T-helper 22 cell (primary cell): ENCODE results near the gene NUTM1.
A peak's percentile ranks its signal among the peaks of the same experiment; 100 is the strongest.

Experiments used
- DNase-seq: peaks from one replicate; pipeline ENCODE4 v3.0.0-alpha.2; 2020; ENCODE audit warnings: low read depth

The NUTM1 gene, protein sequence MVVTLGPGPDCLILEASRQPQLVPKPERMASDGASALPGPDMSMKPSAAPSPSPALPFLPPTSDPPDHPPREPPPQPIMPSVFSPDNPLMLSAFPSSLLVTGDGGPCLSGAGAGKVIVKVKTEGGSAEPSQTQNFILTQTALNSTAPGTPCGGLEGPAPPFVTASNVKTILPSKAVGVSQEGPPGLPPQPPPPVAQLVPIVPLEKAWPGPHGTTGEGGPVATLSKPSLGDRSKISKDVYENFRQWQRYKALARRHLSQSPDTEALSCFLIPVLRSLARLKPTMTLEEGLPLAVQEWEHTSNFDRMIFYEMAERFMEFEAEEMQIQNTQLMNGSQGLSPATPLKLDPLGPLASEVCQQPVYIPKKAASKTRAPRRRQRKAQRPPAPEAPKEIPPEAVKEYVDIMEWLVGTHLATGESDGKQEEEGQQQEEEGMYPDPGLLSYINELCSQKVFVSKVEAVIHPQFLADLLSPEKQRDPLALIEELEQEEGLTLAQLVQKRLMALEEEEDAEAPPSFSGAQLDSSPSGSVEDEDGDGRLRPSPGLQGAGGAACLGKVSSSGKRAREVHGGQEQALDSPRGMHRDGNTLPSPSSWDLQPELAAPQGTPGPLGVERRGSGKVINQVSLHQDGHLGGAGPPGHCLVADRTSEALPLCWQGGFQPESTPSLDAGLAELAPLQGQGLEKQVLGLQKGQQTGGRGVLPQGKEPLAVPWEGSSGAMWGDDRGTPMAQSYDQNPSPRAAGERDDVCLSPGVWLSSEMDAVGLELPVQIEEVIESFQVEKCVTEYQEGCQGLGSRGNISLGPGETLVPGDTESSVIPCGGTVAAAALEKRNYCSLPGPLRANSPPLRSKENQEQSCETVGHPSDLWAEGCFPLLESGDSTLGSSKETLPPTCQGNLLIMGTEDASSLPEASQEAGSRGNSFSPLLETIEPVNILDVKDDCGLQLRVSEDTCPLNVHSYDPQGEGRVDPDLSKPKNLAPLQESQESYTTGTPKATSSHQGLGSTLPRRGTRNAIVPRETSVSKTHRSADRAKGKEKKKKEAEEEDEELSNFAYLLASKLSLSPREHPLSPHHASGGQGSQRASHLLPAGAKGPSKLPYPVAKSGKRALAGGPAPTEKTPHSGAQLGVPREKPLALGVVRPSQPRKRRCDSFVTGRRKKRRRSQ

DNA sequence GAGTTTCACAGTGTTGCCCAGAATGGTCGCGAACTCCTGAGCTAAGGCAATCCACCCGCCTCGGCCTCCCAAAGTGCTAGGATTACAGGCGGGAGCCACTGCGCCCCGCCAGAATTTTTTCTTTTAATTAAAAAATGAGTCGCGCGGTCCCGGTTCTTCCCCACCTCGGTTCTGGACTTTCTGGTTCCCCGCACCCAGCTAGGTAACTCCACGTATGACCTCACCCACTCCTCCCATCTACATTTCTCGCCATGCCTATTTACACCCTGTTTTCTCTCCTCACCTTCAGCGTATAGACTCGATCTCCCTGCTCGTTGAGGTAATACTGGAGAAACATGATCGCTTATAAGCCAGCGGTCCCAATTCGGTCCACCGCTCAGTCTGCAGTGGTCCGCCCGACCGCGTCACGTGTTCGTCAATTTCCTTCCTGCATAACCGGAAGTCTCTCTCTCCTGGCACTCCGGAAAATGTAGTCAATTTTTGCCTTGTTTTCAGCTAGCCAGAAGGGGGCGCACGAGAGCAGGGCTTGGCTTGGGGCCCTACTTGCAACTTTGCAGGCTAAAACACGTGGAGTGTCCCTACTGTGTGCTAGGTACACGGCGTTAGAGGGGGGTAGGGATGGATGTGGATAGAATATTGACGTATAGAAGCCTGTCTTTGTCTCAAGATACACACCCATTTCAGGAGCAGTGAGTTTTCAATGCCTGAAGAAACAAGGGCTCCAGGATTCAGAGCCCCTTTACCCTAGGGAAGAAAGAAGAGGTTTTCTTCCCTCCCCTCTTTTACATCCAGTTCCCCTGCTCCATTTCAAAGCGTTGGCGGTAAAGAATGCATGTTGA lies at the start of gene NUTM1, which contains the start of gene NOP10:
NUTM1 (plus strand) TSS at position 579 of the 839 bp plus-strand sequence. CDS start 382 bp downstream, outside the sequence.
NOP10 (minus strand) TSS at position 400 of the 839 bp plus-strand sequence; CDS start at position 337, 63 bp downstream.
- peak; percentile 81 for DNase-seq

DNA sequence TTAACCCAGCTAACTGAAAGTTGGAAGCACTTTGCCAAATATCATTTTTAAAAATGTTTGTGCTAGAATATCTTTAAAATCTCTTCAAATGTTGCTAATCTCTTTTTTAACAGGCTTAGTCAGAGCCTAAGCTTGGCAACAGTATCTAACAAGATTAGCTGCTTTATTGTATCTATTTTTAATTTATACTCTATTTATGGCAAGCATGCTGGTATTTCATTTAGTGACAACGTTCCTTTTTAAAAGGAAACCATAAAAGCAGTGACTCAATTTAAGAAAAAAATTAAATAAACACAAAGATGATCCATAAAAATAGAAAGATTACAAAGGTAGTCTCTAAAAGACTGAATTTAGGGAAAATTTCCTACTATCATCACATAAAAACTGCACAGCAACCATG lies 46.1 kb upstream of the NUTM1 start:
- DNase-seq: no peak

DNA sequence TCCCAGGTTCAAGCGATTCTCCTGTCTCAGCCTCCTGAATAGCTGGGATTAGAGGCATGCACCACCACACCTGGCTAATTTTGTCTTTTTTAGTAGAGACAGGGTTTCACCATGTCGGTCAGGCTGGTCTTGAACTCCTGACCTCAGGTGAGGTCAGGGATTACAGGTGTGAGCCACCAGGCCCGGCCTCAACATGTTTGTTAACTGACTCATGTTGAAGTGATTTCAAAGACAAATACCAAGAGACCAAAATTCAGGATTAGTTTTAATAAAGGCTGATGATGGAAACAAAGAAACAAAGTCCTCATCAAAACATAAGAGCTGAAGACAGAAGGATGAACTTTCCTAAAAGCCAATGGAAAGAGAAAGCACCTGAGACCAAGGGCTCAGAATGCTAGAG lies 42.1 kb upstream of the NUTM1 start:
- DNase-seq: no peak

DNA sequence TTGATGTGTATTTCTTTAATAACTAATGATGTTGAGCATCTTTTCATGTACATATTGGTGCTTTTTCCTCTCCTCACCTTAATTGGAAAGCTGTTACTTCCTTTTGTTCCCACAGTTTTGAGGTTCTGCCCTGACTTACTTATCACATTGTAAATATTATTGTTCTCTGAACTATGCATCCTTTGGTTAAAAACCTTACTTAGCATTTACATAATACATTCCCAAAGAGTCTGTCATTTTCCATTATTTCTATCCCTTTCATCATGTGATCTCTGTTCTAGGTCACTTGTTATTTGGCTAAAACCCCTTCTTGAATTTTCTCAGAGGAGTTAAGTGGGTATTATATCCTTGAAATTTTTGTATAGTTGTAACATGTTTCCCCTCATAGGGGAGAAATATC lies 38.5 kb upstream of the NUTM1 start:
- no peak for DNase-seq

DNA sequence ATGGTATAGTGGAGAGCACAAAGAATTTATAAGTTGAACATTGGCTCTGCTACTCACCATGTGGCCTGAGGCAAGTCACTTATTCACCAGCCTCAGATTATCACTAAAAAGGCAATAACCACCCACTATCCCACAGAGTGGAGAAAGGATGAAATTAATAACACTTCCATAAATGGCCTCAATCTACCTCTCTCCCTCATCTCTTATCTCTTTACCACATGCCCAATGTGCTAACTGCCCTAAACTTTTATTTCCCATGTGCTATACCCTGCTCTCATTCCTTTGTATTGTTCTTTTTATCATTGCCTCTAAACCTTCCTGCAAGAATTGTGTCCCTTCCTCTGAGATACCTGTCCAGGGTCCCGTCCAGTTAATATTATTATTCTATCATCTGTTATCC lies 31.6 kb upstream of the NUTM1 start:
- no peak for DNase-seq

DNA sequence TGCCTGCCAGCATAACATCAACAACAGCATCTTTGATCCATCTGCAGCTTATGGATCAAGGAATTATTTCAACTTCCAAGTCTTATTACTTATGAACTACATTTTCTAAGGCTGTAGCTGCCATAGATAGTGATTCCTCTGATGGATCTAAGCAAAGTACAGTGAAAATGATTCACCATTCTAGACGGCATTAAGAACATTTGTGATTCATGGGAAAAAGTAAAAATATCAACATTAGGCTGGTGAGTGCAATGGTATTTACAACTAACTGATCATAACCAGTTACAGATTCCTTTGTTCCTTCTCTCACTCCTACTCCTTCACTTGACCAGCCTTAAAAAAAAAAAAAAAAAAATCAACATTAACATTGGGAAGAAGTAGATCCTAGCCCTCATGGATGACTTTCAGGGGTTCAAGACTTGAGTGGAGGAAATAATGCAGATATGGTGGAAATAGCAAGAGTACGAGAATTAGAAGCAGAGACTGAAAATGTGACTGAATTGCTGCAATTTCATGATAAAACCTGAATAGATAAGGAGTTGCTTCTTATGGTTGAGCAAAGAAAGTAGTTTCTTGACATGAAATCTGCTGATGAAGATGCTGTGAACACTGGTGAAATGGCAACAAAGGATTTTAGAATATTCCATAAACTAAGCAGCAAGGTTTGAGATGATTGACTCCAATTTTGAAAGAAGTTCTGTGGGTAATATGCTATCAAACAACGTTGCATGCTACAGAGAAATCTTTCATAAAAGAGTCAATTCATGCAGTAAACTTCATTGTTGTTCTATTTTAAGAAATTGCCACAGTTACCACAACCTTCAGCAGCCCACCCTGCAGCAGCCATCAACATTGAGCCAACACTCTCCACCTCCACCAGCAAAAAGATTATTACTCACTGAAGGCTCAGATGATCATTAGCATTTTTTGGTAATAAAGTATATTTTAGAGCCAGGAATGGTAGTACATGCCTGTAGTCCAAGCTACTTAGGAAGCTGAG lies 28.3 kb upstream of the NUTM1 start:
- DNase-seq: no peak

DNA sequence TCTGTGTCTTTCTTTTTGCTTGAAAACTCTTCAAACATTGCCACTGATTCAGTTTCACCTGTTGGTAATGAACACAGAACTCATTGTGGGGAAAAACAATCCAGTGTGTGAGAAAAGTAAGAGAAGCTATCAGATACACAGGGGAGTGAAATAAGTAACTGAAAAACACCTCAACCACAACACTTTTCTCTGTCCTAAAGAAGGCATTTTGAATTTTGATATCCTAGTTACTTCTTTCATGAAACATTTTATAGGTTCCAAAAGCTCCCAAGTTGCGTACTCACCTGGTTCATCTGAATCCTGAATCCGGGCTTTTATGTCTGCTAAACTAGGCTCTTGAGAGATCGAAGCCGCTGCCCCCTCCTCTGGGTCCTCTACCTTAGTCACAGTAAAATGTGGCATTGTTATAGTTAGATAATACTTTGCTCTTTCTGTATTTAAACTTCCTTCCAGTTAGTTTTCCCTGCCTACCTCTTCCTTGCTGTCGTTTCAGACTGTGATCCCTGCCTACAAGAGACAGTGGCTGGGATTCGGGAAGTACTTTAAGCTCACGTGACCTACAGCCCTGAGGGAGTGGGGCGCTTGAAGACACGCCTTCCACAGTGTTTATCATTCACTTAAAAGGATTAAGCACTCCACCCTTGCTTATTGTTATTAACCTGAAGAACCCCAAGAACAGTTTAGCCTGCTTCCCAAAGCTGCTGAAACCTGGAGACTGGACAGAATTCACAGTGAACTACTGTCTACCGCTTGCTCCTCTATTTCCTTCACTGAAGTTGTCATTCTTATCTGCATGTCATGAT lies 24.6 kb upstream of the NUTM1 start:
- no peak for DNase-seq

DNA sequence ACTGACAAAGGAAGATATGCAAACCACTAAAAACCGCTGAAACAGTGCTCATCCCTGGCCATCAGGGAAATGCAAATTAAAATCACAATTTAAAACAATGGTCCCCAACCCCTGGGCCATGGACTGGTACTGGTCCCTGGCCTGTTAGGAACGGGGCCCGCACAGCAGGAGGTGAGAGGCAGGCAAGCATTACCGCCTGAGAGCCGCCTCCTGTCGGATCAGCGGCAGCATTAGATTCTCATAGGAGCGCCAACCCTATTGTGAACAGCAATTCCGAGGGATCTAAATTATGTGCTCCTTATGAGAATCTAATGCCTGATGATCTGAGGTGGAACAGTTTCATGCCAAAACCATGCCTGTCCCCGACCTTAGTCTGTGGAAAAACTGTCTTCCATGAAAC lies 19.9 kb upstream of the NUTM1 start:
- no peak for DNase-seq

DNA sequence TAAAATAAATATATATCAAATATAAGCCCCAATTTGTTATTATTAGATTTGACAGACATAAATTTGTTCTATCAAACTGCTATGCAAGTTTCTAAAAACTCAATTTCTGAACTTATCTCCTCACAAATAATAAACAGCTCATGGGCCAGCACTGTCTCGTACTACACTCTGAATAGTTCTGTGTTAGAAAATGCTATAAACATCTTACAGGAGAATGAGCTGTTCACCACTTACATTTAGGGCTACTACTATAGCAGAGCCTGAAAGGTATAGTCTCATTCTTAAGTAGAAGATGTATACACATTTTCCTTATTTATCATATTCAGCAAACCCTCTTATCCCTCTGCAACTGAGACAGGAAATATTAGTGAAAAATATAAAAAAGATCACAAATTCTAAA lies 18.2 kb upstream of the NUTM1 start:
- no peak for DNase-seq

DNA sequence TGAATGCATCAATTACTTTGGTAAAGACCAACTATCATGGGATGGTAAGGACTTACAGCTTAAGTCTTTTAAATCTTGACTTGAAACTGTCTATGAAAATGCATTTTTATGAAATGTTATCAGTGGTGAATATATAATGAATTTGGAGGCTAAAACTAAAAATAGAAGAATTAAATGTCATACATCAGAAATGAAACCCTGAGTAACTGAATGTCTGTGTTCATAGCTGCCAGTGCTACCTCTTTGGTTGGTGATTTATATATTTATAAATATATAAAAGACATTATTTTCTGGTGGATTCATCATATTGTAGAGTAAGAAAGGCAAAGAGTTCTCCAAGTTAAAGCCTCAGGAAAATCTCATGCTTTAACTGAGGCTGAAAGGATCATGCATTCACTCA lies 17.7 kb upstream of the NUTM1 start:
- DNase-seq: no peak

DNA sequence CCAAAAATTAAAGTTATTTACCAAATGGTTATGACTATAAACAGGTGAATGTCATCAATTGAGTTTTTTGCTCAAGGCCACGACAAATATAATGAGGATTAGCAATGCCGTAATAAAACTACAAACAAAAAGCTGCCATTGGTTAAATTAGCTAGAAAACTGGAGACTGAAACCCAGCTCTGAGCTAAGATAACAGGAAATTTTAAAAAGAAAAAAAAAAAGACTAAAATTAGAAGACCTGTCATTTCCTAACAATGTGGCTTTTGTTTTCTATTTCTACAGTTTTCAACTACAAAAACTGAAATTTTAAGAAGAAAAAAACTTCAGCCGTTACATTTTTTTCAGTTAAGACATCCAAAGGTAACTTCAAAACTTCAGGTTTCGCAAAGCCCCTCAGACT lies 15.2 kb upstream of the NUTM1 start:
- no peak for DNase-seq

DNA sequence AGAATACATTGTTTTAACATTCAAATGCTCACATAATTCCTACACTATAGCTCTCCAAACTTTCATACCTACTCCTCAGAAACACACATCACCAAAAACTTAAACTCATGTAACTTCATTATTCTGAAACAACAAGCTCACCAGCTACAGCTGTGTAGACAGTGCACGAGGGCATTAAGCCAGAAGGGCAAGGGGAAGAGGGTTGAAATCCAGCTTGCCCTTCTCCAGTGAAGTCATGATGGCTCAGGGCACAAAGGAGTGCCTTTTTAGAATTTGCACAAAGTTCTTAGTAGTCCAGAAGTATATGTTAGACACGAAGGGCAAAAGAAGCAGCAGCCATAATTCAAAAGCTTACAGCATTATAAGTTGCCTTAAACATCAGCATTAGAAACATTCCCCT lies 14.1 kb upstream of the NUTM1 start:
- DNase-seq: no peak

DNA sequence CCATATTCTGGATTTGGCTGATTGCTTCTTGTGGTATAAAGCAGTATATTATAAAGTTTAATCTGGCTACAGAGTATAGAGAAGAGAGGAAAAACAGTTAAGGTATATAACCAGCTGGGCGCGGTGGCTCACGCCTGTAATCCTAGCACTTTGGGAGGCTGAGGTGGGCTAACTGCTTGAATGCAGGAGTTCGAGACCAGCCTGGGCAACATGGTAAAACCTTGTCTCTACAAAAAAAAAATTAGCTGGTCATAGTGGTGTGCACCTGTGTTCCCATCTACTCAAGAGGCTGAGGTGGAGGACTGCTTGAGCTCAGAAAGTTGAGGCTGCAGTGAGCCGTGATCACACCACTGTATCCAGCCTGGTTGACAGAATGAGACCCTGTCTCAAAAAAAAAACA lies 12.8 kb upstream of the NUTM1 start:
- no peak for DNase-seq

DNA sequence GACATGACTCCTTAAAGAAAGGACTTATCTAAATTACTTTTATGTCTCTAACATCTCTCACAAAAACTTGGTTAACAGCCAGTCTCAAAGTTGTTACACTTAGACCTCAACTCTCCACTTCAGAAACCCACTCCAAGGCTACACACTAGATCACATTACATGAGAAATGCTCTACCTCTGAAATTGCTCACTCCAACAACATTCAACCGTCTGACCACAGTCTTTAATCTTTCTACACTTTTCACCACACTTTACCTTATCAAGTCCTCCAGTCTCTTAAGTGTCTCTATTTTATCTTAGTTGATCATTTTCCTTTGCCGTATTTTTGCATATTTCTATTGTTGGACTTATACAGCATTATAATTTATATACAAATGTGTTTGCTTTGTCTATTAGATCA lies 11.3 kb upstream of the NUTM1 start:
- no peak for DNase-seq

DNA sequence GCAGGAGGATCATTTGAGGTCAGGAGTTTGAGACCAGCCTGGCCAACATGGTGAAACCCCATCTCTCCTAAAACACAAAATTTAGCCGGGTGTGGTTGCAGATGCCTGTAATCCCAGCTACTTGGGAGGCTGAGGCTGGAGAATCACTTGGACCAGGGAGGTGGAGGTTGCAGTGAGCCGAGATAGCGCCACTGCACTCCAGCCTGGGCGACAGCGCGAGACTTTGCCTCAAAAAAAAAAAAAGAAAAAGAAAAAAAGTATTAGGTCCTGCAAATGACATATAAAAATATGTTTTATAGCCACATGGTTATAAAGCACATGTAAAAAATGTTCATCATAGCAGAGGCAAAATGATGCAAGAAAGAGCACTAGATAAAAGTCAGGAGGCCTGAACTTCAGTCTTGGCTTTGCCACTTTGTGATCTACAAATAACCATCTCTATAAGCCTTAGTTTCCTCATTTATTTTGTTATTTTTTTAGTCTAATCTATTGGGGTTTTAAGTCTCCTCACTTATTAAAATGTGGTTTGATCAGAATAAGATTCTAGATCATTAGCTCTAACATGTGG lies 10.5 kb upstream of the NUTM1 start:
- no peak for DNase-seq

DNA sequence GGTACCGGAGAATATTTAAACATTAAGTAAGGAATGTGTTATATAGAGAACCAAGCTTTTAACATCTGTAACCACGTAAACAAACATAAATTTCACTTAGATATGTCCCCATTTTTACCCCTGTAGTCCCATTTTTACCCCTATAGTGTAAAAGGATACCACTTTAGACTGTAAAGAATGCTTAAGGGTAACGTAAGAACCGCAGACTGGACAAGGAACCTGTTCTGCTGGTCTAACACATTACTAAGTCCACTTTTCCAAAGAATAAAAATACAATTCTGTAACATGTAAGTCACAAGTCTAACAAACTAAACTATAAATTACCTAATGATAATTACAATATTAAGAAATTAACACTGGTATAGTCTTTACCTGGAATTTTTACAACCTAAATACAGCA lies 8.4 kb upstream of the NUTM1 start:
- DNase-seq: no peak

DNA sequence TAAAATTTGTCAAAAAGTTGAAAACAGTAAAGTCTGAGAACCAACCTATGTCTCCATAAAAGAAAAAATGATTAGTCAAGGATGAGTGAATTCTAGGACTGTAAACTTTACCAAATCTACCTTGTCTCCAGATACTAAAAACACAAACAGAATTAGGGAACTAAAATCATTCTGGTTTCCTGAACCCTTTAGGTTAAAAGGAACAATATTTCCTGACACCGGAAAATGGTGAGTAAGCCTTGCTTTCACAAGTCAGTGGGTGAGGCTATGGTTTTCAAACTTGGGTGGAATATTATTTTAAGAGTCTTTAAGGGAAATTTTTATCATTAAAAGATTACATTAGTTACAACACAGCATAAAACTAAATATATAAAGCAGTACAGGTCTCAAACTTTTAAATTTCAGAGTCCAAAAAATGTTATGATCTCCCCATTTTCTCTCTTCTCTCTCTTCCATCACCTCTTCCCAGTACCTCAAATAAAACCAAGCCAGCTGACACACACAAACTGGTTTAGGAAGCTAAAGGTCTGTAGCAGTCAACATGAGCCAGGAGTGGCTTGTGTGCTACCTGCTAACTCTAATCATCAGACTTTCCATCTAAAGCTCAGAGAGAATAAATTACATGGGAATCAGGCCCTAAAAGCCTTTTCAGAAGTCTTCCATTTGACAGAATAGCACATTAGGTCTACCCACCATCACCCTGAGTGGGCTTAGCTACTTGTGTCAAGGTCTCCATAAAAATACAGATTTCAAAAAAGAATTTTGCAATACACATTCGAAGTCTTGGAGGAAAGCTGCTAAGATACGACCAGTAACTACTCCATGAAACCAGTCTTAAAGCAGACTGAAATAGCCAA lies 7.7 kb upstream of the NUTM1 start:
- DNase-seq: no peak
